HCT116 (cell line): ENCODE data around the gene CDKAL1. TPM values are rescaled to one million over a fixed set of nuclear protein-coding genes. Genes with fewer than 3 reads are reported as not detected.

Source experiments
- ATAC-seq: fragments of 200-7000 bp; cut with Tn5 transposase; 2 replicates; pipeline ENCODE4 v1.9.1; 2020; ENCODE audit warnings: mild to moderate bottlenecking, moderate library complexity
- BruUV-seq: library from RNA; stranded (reverse); fragments of 400-500 nt; replicated peaks from 2 replicates; lab custom pipeline; 2021; lab: Mats Ljungman, UMichigan
- CTCF ChIA-PET: fragments of 300-600 bp; sonication (Branson Sonifier 250); formaldehyde crosslinking; loops from one replicate; lab custom pipeline; 2021; ENCODE audit warnings: antibody characterized with exemption; lab: Charles Lee
- POLR2A ChIA-PET: fragments of 300-600, 350-600 bp; sonication (Branson Sonifier 250); formaldehyde crosslinking; loops from one replicate; lab custom pipeline; 2021; ENCODE audit warnings: antibody characterized with exemption; lab: Charles Lee
- RAD21 ChIA-PET, 2 experiments: fragments of 300-600 bp; sonication (Branson Sonifier 250); formaldehyde crosslinking; loops; one replicate each; lab custom pipeline; 2023; ENCODE audit warnings: low total read pairs in 2 of 2; ENCODE audit not compliant: uncharacterized antibody in 2 of 2, unreplicated experiment in 2 of 2, low non-redundant PET in 1 of 2; lab: Charles Lee
- DNase-seq: peaks from one replicate; pipeline ENCODE4 v3.0.0-alpha.2; 2010; ENCODE audit warnings: low read depth, low spot score
- H2AFZ ChIP-seq: fragments of 200-600 bp; shearing (Covaris generic), sonication (generic); 2 replicates; pipeline ENCODE4 v1.6.1; 2017; ENCODE audit warnings: low read depth, mixed run types, mixed read lengths, antibody characterized with exemption, low read length; ENCODE audit not compliant: poor library complexity, severe bottlenecking
- H3K27ac ChIP-seq: 2 replicates; pipeline ENCODE4 v1.5.1; 2012; ENCODE audit warnings: low read depth, low read length
- H3K27me3 ChIP-seq: fragments of 200-600 bp; sonication (generic); 2 replicates; pipeline ENCODE4 v1.6.1; 2016; ENCODE audit warnings: mixed run types, low read length, mixed read lengths; ENCODE audit not compliant: insufficient read depth
- H3K36me3 ChIP-seq, 2 experiments: fragments of 200-500 bp in 1 of 2; fragments of 200-600 bp in 1 of 2; sonication (Bioruptor generic) in 1 of 2; sonication (generic) in 1 of 2; 2 replicates each; pipeline versions ENCODE4 v1.5.1 to v1.6.1; 2014 to 2016; ENCODE audit warnings: low read length in 2 of 2, inconsistent platforms in 1 of 2, mixed read lengths in 1 of 2, mixed run types in 1 of 2; ENCODE audit not compliant: insufficient read depth in 2 of 2, control insufficient read depth in 1 of 2
- H3K4me1 ChIP-seq, 2 experiments: fragments of 200-600 bp in 1 of 2; sonication (generic) in 1 of 2; 2 replicates each; pipeline versions ENCODE4 v1.5.1 to v1.6.1; 2012 to 2017; ENCODE audit warnings: low read length in 2 of 2, inconsistent platforms in 1 of 2, mild to moderate bottlenecking in 1 of 2, mixed read lengths in 1 of 2, mixed run types in 1 of 2, moderate library complexity in 1 of 2; ENCODE audit not compliant: insufficient read depth in 2 of 2, control insufficient read depth in 1 of 2
- H3K4me2 ChIP-seq: fragments of 200-600 bp; sonication (generic); 2 replicates; pipeline ENCODE4 v1.6.1; 2017; ENCODE audit warnings: mixed run types, low read length, mixed read lengths
- H3K4me3 ChIP-seq, 2 experiments: fragments of 200-600 bp in 1 of 2; sonication (generic) in 1 of 2; replicated peaks in 1 of 2; 2 replicates each; pipeline ENCODE4 v1.5.1; 2011 to 2016; ENCODE audit warnings: low read length in 2 of 2, control low read depth in 1 of 2, low read depth in 1 of 2, mild to moderate bottlenecking in 1 of 2, mixed read lengths in 1 of 2, mixed run types in 1 of 2
- H3K79me2 ChIP-seq: fragments of 200-600 bp; sonication (generic); 2 replicates; pipeline ENCODE4 v1.6.1; 2017; ENCODE audit warnings: mild to moderate bottlenecking, mixed run types, low read length, moderate library complexity, mixed read lengths; ENCODE audit not compliant: insufficient read depth
- H3K9ac ChIP-seq: fragments of 200-600 bp; sonication (generic); 2 replicates; pipeline ENCODE4 v1.6.1; 2016; ENCODE audit warnings: low read length, mixed read lengths
- H3K9me2 ChIP-seq: fragments of 200-600 bp; sonication (generic), shearing (Covaris generic); 2 replicates; pipeline ENCODE4 v1.6.1; 2017; ENCODE audit warnings: mixed run types, mild to moderate bottlenecking, moderate library complexity; ENCODE audit not compliant: insufficient read depth
- H3K9me3 ChIP-seq, 2 experiments: fragments of 200-500 bp in 1 of 2; fragments of 200-600 bp in 1 of 2; sonication (Bioruptor generic) in 1 of 2; sonication (generic) in 1 of 2; 2 replicates each; pipeline ENCODE4 v1.6.1; 2014 to 2017; ENCODE audit warnings: low read length in 2 of 2, mixed read lengths in 2 of 2, inconsistent platforms in 1 of 2, low read depth in 1 of 2, mild to moderate bottlenecking in 1 of 2, mixed run types in 1 of 2, moderate library complexity in 1 of 2; ENCODE audit not compliant: control insufficient read depth in 1 of 2, insufficient read depth in 1 of 2
- H4K20me1 ChIP-seq: fragments of 200-600 bp; sonication (generic), shearing (Covaris generic); 2 replicates; pipeline ENCODE4 v1.6.1; 2017; ENCODE audit warnings: mixed run types, mild to moderate bottlenecking, moderate library complexity; ENCODE audit not compliant: insufficient read depth
- CBX3 ChIP-seq: IDR thresholded peaks from 2 replicates; pipeline ENCODE4 v1.6.1; 2012; ENCODE audit warnings: low read depth
- EZH2 ChIP-seq: fragments of 200-600 bp; sonication (generic); IDR thresholded peaks from 2 replicates; pipeline ENCODE4 v1.6.1; 2017; ENCODE audit warnings: antibody characterized with exemption, mixed run types
- EZH2phosphoT487 ChIP-seq: fragments of 200-600 bp; IDR thresholded peaks from 2 replicates; pipeline ENCODE4 v1.6.1; 2018; ENCODE audit warnings: antibody characterized with exemption, borderline replicate concordance
- FOSL1 ChIP-seq: IDR thresholded peaks from 2 replicates; pipeline ENCODE4 v1.6.1; 2012; ENCODE audit warnings: low read depth
- JUND ChIP-seq: IDR thresholded peaks from 2 replicates; pipeline ENCODE4 v1.6.1; 2012
- SIN3A ChIP-seq: IDR thresholded peaks from 2 replicates; pipeline ENCODE4 v1.6.1; 2012; ENCODE audit warnings: low read depth
- TCF7L2 ChIP-seq: IDR thresholded peaks from 2 replicates; pipeline ENCODE4 v1.7.0; 2011; ENCODE audit warnings: borderline replicate concordance, inconsistent platforms; ENCODE audit not compliant: insufficient read depth, insufficient read length; ENCODE audit errors: extremely low read depth
- ZNF274 ChIP-seq: fragments of 200-500 bp; sonication (Bioruptor generic); IDR thresholded peaks from 2 replicates; pipeline ENCODE4 v1.6.1; 2014; ENCODE audit warnings: mild to moderate bottlenecking, low read depth, low read length, inconsistent platforms
- intact Hi-C: fragments of 100-400 bp; cut with micrococcal nuclease; formaldehyde crosslinking; loops from 2 replicates; pipeline ENCODE4 v1.10.0; 2022
- total RNA-seq: library from RNA; stranded (reverse); gene quantifications from one replicate; pipeline ENCODE4 v1.2.1, GENCODE V29; 2021; ENCODE audit not compliant: unreplicated experiment
- TF ChIP-seq, protein P1 (sequence below): IDR thresholded peaks from 2 replicates; pipeline ENCODE4 v1.6.1; 2012
- TF ChIP-seq, protein P2 (sequence below): IDR thresholded peaks from 2 replicates; pipeline ENCODE4 v1.6.1; 2011; ENCODE audit warnings: mild to moderate bottlenecking, low read length, moderate library complexity; ENCODE audit not compliant: insufficient replicate concordance; ENCODE audit errors: extremely low read depth
- TF ChIP-seq, protein P3 (sequence below), 3 experiments: fragments of 200-600 bp in 1 of 3; sonication (generic) in 1 of 3; IDR thresholded peaks in 2 of 3; conservative IDR thresholded peaks in 1 of 3; 2 replicates each; pipeline ENCODE4 v1.5.1; 2012 to 2017; ENCODE audit warnings: low read depth in 2 of 3, low read length in 2 of 3, antibody characterized with exemption in 1 of 3, borderline replicate concordance in 1 of 3, control low read depth in 1 of 3, mild to moderate bottlenecking in 1 of 3, mixed read lengths in 1 of 3, mixed run types in 1 of 3, moderate library complexity in 1 of 3; ENCODE audit not compliant: insufficient read depth in 1 of 3

The CDKAL1 gene
- total RNA-seq, 1 experiment from 2014 or later, result 14.9 TPM

DNA sequence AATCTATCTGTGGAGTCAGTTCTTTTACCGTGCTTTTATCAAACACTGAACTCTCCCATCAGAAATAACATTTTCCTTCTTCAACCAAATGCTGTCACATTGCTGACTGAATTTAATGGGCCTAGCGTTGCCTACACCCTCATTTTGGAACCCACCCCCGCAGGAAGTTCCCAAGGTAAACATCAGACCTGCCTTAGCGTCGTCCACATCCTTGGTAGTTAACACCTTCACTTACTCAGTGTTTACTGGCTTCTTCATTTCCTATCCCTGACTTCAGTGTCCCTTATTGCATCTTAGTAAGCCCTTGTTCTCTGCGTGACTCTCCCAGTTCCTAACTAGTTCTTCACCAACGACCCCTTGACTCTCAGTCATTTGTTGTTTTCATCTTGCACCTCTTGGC lies 567.9 kb downstream of the CDKAL1 start:
- POLR2A ChIA-PET, result interaction anchor here (1.6 kb wide), 1 partner anchor 8 kb away, joined by 4 read pairs; no protein-coding TSS in a partner anchor
- DNase-seq, result no peak
- no peaks in the 10 kb centered on the region for H3K27me3 ChIP-seq
- no peak overlapping the region for H3K4me2 ChIP-seq
- H4K20me1 ChIP-seq, result no peaks in the 10 kb centered on the region
- no peaks in the 10 kb centered on the region for H3K9me3 ChIP-seq
- no peak overlapping the region for H3K9ac ChIP-seq
- no peaks in the 10 kb centered on the region for H3K9me2 ChIP-seq
- no peak overlapping the region for H3K4me3 ChIP-seq
- H2AFZ ChIP-seq, result no peak overlapping the region
- intact Hi-C loops, result no loop called here
- no peak for ATAC-seq
- no peak overlapping the region for H3K27ac ChIP-seq
- no peaks in the 10 kb centered on the region for H3K36me3 ChIP-seq
- TF ChIP-seq, protein P1, sequence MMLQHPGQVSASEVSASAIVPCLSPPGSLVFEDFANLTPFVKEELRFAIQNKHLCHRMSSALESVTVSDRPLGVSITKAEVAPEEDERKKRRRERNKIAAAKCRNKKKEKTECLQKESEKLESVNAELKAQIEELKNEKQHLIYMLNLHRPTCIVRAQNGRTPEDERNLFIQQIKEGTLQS, result no peak
- TF ChIP-seq, protein P2, sequence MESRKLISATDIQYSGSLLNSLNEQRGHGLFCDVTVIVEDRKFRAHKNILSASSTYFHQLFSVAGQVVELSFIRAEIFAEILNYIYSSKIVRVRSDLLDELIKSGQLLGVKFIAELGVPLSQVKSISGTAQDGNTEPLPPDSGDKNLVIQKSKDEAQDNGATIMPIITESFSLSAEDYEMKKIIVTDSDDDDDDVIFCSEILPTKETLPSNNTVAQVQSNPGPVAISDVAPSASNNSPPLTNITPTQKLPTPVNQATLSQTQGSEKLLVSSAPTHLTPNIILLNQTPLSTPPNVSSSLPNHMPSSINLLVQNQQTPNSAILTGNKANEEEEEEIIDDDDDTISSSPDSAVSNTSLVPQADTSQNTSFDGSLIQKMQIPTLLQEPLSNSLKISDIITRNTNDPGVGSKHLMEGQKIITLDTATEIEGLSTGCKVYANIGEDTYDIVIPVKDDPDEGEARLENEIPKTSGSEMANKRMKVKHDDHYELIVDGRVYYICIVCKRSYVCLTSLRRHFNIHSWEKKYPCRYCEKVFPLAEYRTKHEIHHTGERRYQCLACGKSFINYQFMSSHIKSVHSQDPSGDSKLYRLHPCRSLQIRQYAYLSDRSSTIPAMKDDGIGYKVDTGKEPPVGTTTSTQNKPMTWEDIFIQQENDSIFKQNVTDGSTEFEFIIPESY, result no peak
- TF ChIP-seq FOSL1 (no peak), TCF7L2 (no peak), EZH2phosphoT487 (no peak), JUND (no peak), ZNF274 (no peak), CBX3 (no peak), EZH2 (no peak), SIN3A (no peak)
- TF ChIP-seq, protein P3, sequence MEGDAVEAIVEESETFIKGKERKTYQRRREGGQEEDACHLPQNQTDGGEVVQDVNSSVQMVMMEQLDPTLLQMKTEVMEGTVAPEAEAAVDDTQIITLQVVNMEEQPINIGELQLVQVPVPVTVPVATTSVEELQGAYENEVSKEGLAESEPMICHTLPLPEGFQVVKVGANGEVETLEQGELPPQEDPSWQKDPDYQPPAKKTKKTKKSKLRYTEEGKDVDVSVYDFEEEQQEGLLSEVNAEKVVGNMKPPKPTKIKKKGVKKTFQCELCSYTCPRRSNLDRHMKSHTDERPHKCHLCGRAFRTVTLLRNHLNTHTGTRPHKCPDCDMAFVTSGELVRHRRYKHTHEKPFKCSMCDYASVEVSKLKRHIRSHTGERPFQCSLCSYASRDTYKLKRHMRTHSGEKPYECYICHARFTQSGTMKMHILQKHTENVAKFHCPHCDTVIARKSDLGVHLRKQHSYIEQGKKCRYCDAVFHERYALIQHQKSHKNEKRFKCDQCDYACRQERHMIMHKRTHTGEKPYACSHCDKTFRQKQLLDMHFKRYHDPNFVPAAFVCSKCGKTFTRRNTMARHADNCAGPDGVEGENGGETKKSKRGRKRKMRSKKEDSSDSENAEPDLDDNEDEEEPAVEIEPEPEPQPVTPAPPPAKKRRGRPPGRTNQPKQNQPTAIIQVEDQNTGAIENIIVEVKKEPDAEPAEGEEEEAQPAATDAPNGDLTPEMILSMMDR (IDR thresholded peaks at IDR 0.05 in 2 of 3, conservative IDR thresholded peaks at IDR 0.05 in 1 of 3; ENCODE audit: borderline replicate concordance in 1 of 3, insufficient read depth in 1 of 3, low read depth in 2 of 3, low read length in 2 of 3), result no peak
- no peaks in the 10 kb centered on the region for H3K79me2 ChIP-seq
- peaks cover 10 to 32% of the 10 kb centered on the region in 2 experiments; a peak in 3 of 4 replicates for H3K4me1 ChIP-seq
- CTCF ChIA-PET, result no interaction called here
- no TSS peak for BruUV-seq
- RAD21 ChIA-PET, result no interaction called here
